ENCODE measurements around the gene DNASE1.

The DNASE1 gene

DNA sequence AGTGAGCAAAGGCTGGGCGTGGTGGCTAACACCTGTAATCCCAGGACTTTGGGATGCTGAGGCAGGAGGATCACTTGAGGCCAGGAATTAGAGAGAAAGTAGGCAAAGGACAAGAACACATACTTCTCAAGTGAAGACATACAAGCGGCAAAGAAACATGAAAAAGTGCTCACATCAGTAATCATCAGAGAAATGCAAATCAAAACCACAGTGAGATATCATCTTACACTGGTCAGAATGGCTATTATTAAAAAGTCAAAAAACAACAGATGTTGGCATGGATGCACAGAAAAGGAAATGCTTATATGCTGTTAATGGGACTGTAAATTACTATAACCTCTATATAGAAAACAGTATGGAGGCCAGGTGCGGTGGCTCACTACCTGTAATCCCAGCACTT lies 30.8 kb upstream of the DNASE1 start:
- in situ Hi-C loops (cut with HindIII; ENCODE audit: low sequenced_read_pairs), result no loop called here
- H3K4me3 ChIP-seq (ENCODE audit: low read depth, low read length), result no peak overlapping the region
- no peak for DNase-seq (ENCODE audit: low read depth)
- TF ChIP-seq, protein P1, sequence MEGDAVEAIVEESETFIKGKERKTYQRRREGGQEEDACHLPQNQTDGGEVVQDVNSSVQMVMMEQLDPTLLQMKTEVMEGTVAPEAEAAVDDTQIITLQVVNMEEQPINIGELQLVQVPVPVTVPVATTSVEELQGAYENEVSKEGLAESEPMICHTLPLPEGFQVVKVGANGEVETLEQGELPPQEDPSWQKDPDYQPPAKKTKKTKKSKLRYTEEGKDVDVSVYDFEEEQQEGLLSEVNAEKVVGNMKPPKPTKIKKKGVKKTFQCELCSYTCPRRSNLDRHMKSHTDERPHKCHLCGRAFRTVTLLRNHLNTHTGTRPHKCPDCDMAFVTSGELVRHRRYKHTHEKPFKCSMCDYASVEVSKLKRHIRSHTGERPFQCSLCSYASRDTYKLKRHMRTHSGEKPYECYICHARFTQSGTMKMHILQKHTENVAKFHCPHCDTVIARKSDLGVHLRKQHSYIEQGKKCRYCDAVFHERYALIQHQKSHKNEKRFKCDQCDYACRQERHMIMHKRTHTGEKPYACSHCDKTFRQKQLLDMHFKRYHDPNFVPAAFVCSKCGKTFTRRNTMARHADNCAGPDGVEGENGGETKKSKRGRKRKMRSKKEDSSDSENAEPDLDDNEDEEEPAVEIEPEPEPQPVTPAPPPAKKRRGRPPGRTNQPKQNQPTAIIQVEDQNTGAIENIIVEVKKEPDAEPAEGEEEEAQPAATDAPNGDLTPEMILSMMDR (IDR thresholded peaks at IDR 0.05; ENCODE audit: low read depth, low read length, missing control alignments), result no peak

DNA sequence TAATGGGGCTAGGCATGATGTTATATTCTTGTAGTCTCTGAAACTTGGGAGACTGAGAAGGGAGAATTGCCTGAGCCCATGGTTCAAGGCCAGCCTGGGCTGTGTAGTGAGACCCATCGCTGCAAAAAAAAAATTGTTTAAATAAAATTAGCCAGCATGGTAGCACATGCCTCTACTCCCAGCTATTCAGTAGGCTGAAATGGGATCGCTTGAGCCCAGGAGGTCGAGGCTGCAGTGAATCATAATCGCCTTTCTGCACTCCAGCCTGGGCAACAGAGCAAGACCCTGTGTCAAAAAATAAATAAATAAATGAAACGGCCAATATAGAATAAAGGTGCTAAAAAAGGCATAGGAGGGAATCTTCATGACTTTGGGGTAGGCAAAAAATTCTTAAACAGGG lies 29.2 kb upstream of the DNASE1 start:
- TF ChIP-seq, protein P1 (IDR thresholded peaks at IDR 0.05; ENCODE audit: low read depth, low read length, missing control alignments), result no peak
- no peak overlapping the region for H3K4me3 ChIP-seq (ENCODE audit: low read depth, low read length)
- in situ Hi-C loops (cut with HindIII; ENCODE audit: low sequenced_read_pairs), result no loop called here
- DNase-seq (ENCODE audit: low read depth), result no peak

DNA sequence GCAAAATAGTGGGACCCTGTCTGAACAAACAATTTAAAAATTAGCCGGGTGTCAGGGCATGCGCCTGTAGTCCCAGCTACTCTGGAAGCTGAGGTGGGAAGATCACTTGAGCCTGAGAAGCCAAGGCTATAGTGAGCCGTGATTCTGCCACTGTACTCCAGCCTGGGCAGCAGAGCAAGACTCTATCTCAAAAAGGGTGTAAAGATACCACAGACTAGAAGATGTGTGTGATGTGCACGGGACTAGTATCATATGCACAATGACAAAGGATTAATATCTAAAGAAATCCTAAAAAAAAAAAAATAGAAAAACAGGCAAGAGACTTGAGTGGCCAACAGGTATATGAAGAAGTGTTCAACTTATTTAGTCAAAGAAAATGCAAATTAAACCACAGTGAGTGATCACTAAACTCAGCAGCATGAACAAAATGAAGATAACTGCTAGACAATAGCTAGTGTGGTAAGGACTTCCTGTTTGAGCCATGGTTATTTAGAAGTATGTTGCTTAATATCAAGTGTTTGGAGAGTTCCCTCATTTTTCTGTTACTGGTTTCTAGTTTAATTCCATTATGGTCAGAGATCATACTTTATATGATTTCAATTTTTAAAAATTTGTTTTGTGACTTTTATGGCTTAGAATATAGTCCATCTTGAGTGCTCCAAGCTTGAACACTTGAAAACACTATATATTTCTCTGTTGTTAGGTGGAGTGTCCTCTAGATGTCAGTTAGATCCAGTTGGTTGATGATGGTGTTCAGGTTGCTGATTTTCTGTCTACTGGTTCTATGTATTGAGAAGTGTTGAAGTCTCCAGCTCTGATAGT lies 28.4 kb upstream of the DNASE1 start:
- TF ChIP-seq, protein P1 (IDR thresholded peaks at IDR 0.05; ENCODE audit: low read depth, low read length, missing control alignments), result no peak
- no peak overlapping the region for H3K4me3 ChIP-seq (ENCODE audit: low read depth, low read length)
- DNase-seq (ENCODE audit: low read depth), result no peak
- in situ Hi-C loops (cut with HindIII; ENCODE audit: low sequenced_read_pairs), result no loop called here

DNA sequence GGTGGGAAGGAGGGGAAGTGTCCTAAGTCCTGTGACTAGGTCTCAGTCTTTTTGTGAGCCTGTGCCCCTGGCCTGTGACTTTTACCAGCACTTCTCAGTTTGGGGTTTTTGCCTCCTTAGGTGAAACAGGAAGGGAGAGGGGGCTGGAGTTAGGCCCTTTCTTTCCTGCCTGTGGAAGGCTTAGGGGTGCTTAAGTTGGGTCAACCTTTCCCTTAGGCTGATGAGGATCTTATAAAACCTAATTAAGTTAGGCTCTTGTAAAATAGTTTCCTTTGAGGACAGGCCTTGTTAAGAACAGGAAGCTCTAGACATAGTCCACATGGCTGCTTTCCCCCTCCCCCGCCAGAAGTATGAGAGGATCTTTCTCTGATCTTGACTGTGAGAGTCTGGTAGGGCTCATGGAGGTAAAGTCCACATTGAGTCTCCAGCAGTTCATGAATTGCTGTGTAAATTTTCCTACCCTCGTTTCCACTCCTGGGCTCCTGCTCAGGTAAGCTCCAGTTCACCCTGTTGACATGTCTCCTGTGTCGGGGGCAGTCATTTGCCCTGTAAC lies 17.0 kb upstream of the DNASE1 start:
- no peak overlapping the region for H3K4me3 ChIP-seq (ENCODE audit: low read depth, low read length)
- no peak for DNase-seq (ENCODE audit: low read depth)
- in situ Hi-C loops (cut with HindIII; ENCODE audit: low sequenced_read_pairs), result no loop called here
- TF ChIP-seq, protein P1 (IDR thresholded peaks at IDR 0.05; ENCODE audit: low read depth, low read length, missing control alignments), result no peak

DNA sequence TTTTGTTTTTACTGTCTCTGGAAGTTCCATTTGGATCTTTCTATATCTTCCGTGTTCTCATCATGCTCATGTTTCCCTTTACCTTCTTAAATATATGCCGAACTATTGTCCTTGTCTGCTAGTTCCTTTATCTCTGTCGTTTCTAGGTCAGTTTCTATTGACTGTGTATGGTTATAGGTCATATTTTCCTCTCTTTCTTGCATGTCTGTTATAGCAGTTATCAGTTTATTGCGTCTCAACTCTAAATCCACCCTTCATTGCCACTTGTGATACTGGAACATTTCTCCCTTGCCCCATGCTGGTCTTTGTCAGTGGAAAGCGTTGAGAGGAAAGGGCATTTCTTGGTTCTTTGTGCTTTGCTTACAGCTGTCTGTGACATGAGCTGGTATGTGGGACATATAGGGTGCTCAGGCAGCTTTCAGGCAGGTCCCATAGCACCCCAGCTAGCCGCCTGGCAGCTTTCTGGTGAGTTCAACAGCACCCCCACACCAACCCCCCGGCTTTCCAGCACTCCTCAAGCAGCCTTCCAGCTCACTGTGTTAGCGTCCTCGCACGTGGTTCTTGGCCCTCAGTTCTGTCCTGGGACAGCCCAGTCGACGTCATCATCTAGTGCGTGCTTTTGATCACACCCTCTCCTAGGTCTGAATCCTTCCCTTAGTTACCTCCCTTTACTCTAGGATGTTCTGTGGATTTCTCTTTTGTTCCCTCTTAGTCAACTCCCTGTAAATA lies 15.4 kb upstream of the DNASE1 start:
- no peak for DNase-seq (ENCODE audit: low read depth)
- H3K4me3 ChIP-seq (ENCODE audit: low read depth, low read length), result no peak overlapping the region
- in situ Hi-C loops (cut with HindIII; ENCODE audit: low sequenced_read_pairs), result no loop called here
- TF ChIP-seq, protein P1 (IDR thresholded peaks at IDR 0.05; ENCODE audit: low read depth, low read length, missing control alignments), result no peak

DNA sequence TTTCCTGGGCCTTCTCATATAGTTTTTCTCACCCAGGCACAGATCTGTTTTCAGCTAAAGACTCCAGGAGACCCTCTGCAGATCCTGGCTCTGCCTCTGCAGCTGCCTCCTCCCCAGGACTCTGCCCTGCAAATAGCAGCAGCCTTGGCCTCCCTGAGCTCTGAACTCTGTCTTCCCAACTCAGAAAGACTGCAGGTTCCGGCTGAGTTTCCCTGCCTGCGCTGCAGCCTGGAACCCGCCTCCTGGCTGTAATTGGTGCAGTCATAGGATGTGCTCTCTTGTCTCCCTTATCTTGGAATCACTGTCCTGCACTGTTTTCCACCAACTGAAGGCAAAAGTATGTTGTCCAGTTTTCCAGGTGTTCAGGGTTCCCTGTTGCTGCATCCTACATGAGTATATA lies 14.3 kb upstream of the DNASE1 start:
- TF ChIP-seq, protein P1 (IDR thresholded peaks at IDR 0.05; ENCODE audit: low read depth, low read length, missing control alignments), result no peak
- in situ Hi-C loops (cut with HindIII; ENCODE audit: low sequenced_read_pairs), result no loop called here
- DNase-seq (ENCODE audit: low read depth), result no peak
- no peak overlapping the region for H3K4me3 ChIP-seq (ENCODE audit: low read depth, low read length)
